HT-29 (cell line): ENCODE results near the gene RNASE2. TPM values are rescaled to one million over a fixed set of nuclear protein-coding genes. Genes with fewer than 3 reads are reported as not detected.
"Not testable (repeated sequence)": the region's sequence is repeated elsewhere in the genome, so short reads cannot be mapped to it uniquely, and the experiment has no call there.

Experiments used
- DNase-seq: peaks from one replicate; pipeline ENCODE4 v3.0.0-alpha.2; 2015; ENCODE audit warnings: low spot score
- small RNA-seq: library from RNA; depleted of rRNA; stranded (forward); fragments of <200 nt; gene quantifications from one replicate; pipeline ENCODE3, GENCODE V24; 2014
- total RNA-seq: library from RNA; depleted of rRNA; stranded (reverse); fragments of >200 nt; shearing (Covaris generic); gene quantifications from 2 replicates; pipeline ENCODE4 v1.2.3, GENCODE V29; 2014; rRNA removed

Gene RNASE2
- total RNA-seq, 1 experiment from 2014 or later: not detected

- no peak for DNase-seq
Observed at GRCh38 chr14:20982646-20983369, 27.5 kb downstream of the RNASE2 start.

- not testable (repeated sequence) for DNase-seq
Observed at GRCh38 chr14:20985650-20986049, 30.4 kb downstream of the RNASE2 start.

GRCh38 chr14:20986811-20987210 lies 31.5 kb downstream of the RNASE2 start:
- DNase-seq: no peak

GRCh38 chr14:20988717-20989470 lies 33.6 kb downstream of the RNASE2 start:
- no peak for DNase-seq

- no peak for DNase-seq
Observed at GRCh38 chr14:20989471-20989786, 34.1 kb downstream of the RNASE2 start.

GRCh38 chr14:20989787-20990600 lies 34.7 kb downstream of the RNASE2 start, which contains the start of gene METTL17:
TSS of gene METTL17 (plus strand) at chr14:20989980. CDS start at chr14:20990003, 23 bp downstream.
- DNase-seq: peak; percentile 87

GRCh38 chr14:20996521-20996920 lies 41.2 kb downstream of the RNASE2 start:
- no peak for DNase-seq

GRCh38 chr14:20997115-20997514 lies 41.8 kb downstream of the RNASE2 start:
- DNase-seq: no peak

- no peak for DNase-seq
Observed at GRCh38 chr14:20997564-20997963, 42.3 kb downstream of the RNASE2 start.

GRCh38 chr14:20998139-20998538 lies 42.9 kb downstream of the RNASE2 start:
- DNase-seq: no peak

- DNase-seq: no peak
Observed at GRCh38 chr14:20998674-20999366, 43.5 kb downstream of the RNASE2 start, which contains the start of gene SLC39A2. TSS of gene SLC39A2 (plus strand) at chr14:20999293. CDS start at chr14:20999447, 154 bp downstream.

GRCh38 chr14:20999591-20999990 lies 44.3 kb downstream of the RNASE2 start:
- no peak for DNase-seq

- no peak for DNase-seq
Observed at GRCh38 chr14:21001218-21001617, 45.9 kb downstream of the RNASE2 start.

GRCh38 chr14:21003788-21004346 lies 48.6 kb downstream of the RNASE2 start:
- DNase-seq: no peak

Small RNAs within 50 kb of the gene (small RNA-seq; reads per million reads assigned to genes)
- gene RN7SL189P: not detected

Other genes starting within 250 kb of the RNASE2 start
- gene EDDM3A, start 209.6 kb upstream of the RNASE2 start, total RNA-seq: not detected in 2 replicates
- not detected in 2 replicates for gene EDDM3B, start 187.1 kb upstream of the RNASE2 start, total RNA-seq
- not detected in 2 replicates for gene RNASE6, start 174.2 kb upstream of the RNASE2 start, total RNA-seq
- gene RNASE1, start 152.6 kb upstream of the RNASE2 start, total RNA-seq: 0.37 and 7.7 TPM in 2 replicates
- not detected in 2 replicates for gene RNASE3, start 64.1 kb upstream of the RNASE2 start, total RNA-seq
- gene METTL17, start 34.5 kb downstream of the RNASE2 start, total RNA-seq: 47.1 and 49.6 TPM in 2 replicates
- gene SLC39A2, start 43.8 kb downstream of the RNASE2 start, total RNA-seq: not detected in 2 replicates
- 16.0 and 18.1 TPM in 2 replicates for gene NDRG2, start 69.6 kb downstream of the RNASE2 start, total RNA-seq
- gene TPPP2, start 74.7 kb downstream of the RNASE2 start, total RNA-seq: not detected in 2 replicates
- not detected in 2 replicates for gene RNASE13, start 79.3 kb downstream of the RNASE2 start, total RNA-seq
- not detected in 2 replicates for gene RNASE7, start 86.9 kb downstream of the RNASE2 start, total RNA-seq
- not detected in 2 replicates for gene RNASE8, start 102.3 kb downstream of the RNASE2 start, total RNA-seq
- gene ARHGEF40, start 114.8 kb downstream of the RNASE2 start, total RNA-seq: 18.4 and 20.0 TPM in 2 replicates
- gene ZNF219, start 143.2 kb downstream of the RNASE2 start, total RNA-seq: 13.6 and 14.6 TPM in 2 replicates
- gene TMEM253, start 145.6 kb downstream of the RNASE2 start, total RNA-seq: 0.41 TPM in 1 of 2 replicates, not detected in the other
- gene OR5AU1, start 200.6 kb downstream of the RNASE2 start, total RNA-seq: not detected in 2 replicates